ENCODE data around the gene MYH11.

The MYH11 gene

GRCh38 chr16:15757077-15757386, 99.8 kb downstream of the MYH11 start:
- DNase-seq (ENCODE audit: low read depth), result no peak
- no peak for TF ChIP-seq CTCF (IDR thresholded peaks at IDR 0.05; ENCODE audit: low read depth, low read length)
- no peak for TF ChIP-seq MYC (IDR thresholded peaks at IDR 0.05; ENCODE audit: low read depth, low read length)
- TF ChIP-seq MAX (IDR thresholded peaks at IDR 0.05; ENCODE audit: low read depth, low read length), result no peak
- no peak for TF ChIP-seq POLR2A (IDR thresholded peaks at IDR 0.05; ENCODE audit: extremely low read depth, insufficient read length)
- H3K4me3 ChIP-seq (ENCODE audit: low read depth, low read length), result no peak overlapping the region

GRCh38 chr16:15754821-15755534, 101.8 kb downstream of the MYH11 start:
- TF ChIP-seq POLR2A (IDR thresholded peaks at IDR 0.05; ENCODE audit: extremely low read depth, insufficient read length) (no peak), MAX (IDR thresholded peaks at IDR 0.05; ENCODE audit: low read depth, low read length) (no peak), MYC (IDR thresholded peaks at IDR 0.05; ENCODE audit: low read depth, low read length) (no peak), CTCF (IDR thresholded peaks at IDR 0.05; ENCODE audit: low read depth, low read length) (no peak)
- DNase-seq (ENCODE audit: low read depth), result no peak
- no peak overlapping the region for H3K4me3 ChIP-seq (ENCODE audit: low read depth, low read length)

- no peak overlapping the region for H3K4me3 ChIP-seq (ENCODE audit: low read depth, low read length)
- TF ChIP-seq MYC (IDR thresholded peaks at IDR 0.05; ENCODE audit: low read depth, low read length), result no peak
- TF ChIP-seq MAX (IDR thresholded peaks at IDR 0.05; ENCODE audit: low read depth, low read length), result no peak
- no peak for TF ChIP-seq CTCF (IDR thresholded peaks at IDR 0.05; ENCODE audit: low read depth, low read length)
- TF ChIP-seq POLR2A (IDR thresholded peaks at IDR 0.05; ENCODE audit: extremely low read depth, insufficient read length), result no peak
- peak; percentile 12 for DNase-seq (ENCODE audit: low read depth)
Observed at GRCh38 chr16:15752717-15753488, 103.9 kb downstream of the MYH11 start.

GRCh38 chr16:15751940-15752339, 104.9 kb downstream of the MYH11 start:
- no peak for DNase-seq (ENCODE audit: low read depth)
- no peak overlapping the region for H3K4me3 ChIP-seq (ENCODE audit: low read depth, low read length)
- TF ChIP-seq CTCF (IDR thresholded peaks at IDR 0.05; ENCODE audit: low read depth, low read length), result no peak
- no peak for TF ChIP-seq POLR2A (IDR thresholded peaks at IDR 0.05; ENCODE audit: extremely low read depth, insufficient read length)
- TF ChIP-seq MYC (IDR thresholded peaks at IDR 0.05; ENCODE audit: low read depth, low read length), result no peak
- TF ChIP-seq MAX (IDR thresholded peaks at IDR 0.05; ENCODE audit: low read depth, low read length), result no peak

GRCh38 chr16:15749985-15750384, 106.8 kb downstream of the MYH11 start:
- TF ChIP-seq POLR2A (IDR thresholded peaks at IDR 0.05; ENCODE audit: extremely low read depth, insufficient read length), result no peak
- no peak for DNase-seq (ENCODE audit: low read depth)
- no peak overlapping the region for H3K4me3 ChIP-seq (ENCODE audit: low read depth, low read length)

- no peak for DNase-seq (ENCODE audit: low read depth)
- no peak overlapping the region for H3K4me3 ChIP-seq (ENCODE audit: low read depth, low read length)
- no peak for TF ChIP-seq CTCF (IDR thresholded peaks at IDR 0.05; ENCODE audit: low read depth, low read length)
- TF ChIP-seq MYC (IDR thresholded peaks at IDR 0.05; ENCODE audit: low read depth, low read length), result no peak
- no peak for TF ChIP-seq POLR2A (IDR thresholded peaks at IDR 0.05; ENCODE audit: extremely low read depth, insufficient read length)
- no peak for TF ChIP-seq MAX (IDR thresholded peaks at IDR 0.05; ENCODE audit: low read depth, low read length)
Observed at GRCh38 chr16:15749371-15749770, 107.5 kb downstream of the MYH11 start.
